Neural crest cell (in vitro differentiated cells): ENCODE data around the gene RUFY4. TPM values are rescaled to one million over a fixed set of nuclear protein-coding genes. Genes with fewer than 3 reads are reported as not detected.
"Not testable (repeated sequence)": the region's sequence is repeated elsewhere in the genome, so short reads cannot be mapped to it uniquely, and the experiment has no call there.

ENCODE experiments used
- DNase-seq: peaks from one replicate; pipeline ENCODE4 v3.0.0; 2021; ENCODE audit warnings: low read depth, mixed read lengths, low spot score
- H3K27ac Mint-ChIP-seq: one replicate; pipeline ENCODE4 v1.8.0; 2021; ENCODE audit warnings: mild to moderate bottlenecking, mixed read lengths; ENCODE audit not compliant: unreplicated experiment
- H3K27me3 Mint-ChIP-seq: 2 replicates; pipeline ENCODE4 v1.8.0; 2021; ENCODE audit warnings: low read depth, mild to moderate bottlenecking, mixed read lengths
- H3K36me3 Mint-ChIP-seq: 2 replicates; pipeline ENCODE4 v1.8.0; 2021; ENCODE audit warnings: low read depth, mild to moderate bottlenecking, mixed read lengths
- H3K4me1 Mint-ChIP-seq: 2 replicates; pipeline ENCODE4 v1.8.0; 2021; ENCODE audit warnings: mixed read lengths
- H3K4me3 Mint-ChIP-seq: one replicate; pipeline ENCODE4 v1.8.0; 2021; ENCODE audit warnings: mild to moderate bottlenecking, mixed read lengths
- H3K9me3 Mint-ChIP-seq: 2 replicates; pipeline ENCODE4 v1.8.0; 2021; ENCODE audit warnings: mixed read lengths
- CTCF ChIP-seq: fragments of 200-600 bp; sonication (generic); conservative IDR thresholded peaks from 2 replicates; pipeline ENCODE4 v1.5.0; 2021; ENCODE audit warnings: antibody characterized with exemption, mild to moderate bottlenecking
- total RNA-seq: library from RNA; stranded (reverse); gene quantifications from 2 replicates; pipeline ENCODE4 v1.2.1, GENCODE V29; 2021

RUFY4 gene
- total RNA-seq, 1 donor from 2014 or later: not detected

GRCh38 chr2:218039171-218039570 lies 29.9 kb upstream of the RUFY4 start:
- no peaks in the 10 kb centered on the region for H3K36me3 Mint-ChIP-seq
- no peak overlapping the region for H3K27ac Mint-ChIP-seq
- H3K9me3 Mint-ChIP-seq: peaks cover 2% of the 10 kb centered on the region
- no peak overlapping the region for H3K4me3 Mint-ChIP-seq
- TF ChIP-seq CTCF: no peak
- H3K27me3 Mint-ChIP-seq: peaks cover 59% of the 10 kb centered on the region
- peaks cover 6% of the 10 kb centered on the region for H3K4me1 Mint-ChIP-seq
- no peak for DNase-seq

GRCh38 chr2:218040883-218041282 lies 28.2 kb upstream of the RUFY4 start:
- Mint-ChIP-seq H3K9me3 (peaks cover 2% of the 10 kb centered on the region), H3K4me3 (no peak overlapping the region), H3K27ac (no peak overlapping the region), H3K27me3 (peaks cover 51% of the 10 kb centered on the region), H3K36me3 (no peaks in the 10 kb centered on the region), H3K4me1 (no peaks in the 10 kb centered on the region)
- TF ChIP-seq CTCF: no peak
- DNase-seq: no peak

GRCh38 chr2:218041302-218042168 lies 27.5 kb upstream of the RUFY4 start:
- H3K4me1 Mint-ChIP-seq: no peaks in the 10 kb centered on the region
- TF ChIP-seq CTCF: no peak
- H3K9me3 Mint-ChIP-seq: peaks cover 2% of the 10 kb centered on the region
- DNase-seq: no peak
- H3K27me3 Mint-ChIP-seq: peaks cover 50% of the 10 kb centered on the region
- no peaks in the 10 kb centered on the region for H3K36me3 Mint-ChIP-seq
- H3K4me3 Mint-ChIP-seq: no peak overlapping the region
- H3K27ac Mint-ChIP-seq: no peak overlapping the region

- no peak for TF ChIP-seq CTCF
- Mint-ChIP-seq H3K27me3 (peaks cover 36% of the 10 kb centered on the region), H3K27ac (no peak overlapping the region), H3K4me3 (no peak overlapping the region), H3K9me3 (peaks cover 2% of the 10 kb centered on the region), H3K4me1 (no peaks in the 10 kb centered on the region), H3K36me3 (no peaks in the 10 kb centered on the region)
- DNase-seq: no peak
Observed at GRCh38 chr2:218043100-218043499, 26.0 kb upstream of the RUFY4 start.

- no peak for DNase-seq
- peaks cover 33% of the 10 kb centered on the region for H3K27me3 Mint-ChIP-seq
- H3K27ac Mint-ChIP-seq: no peak overlapping the region
- no peak overlapping the region for H3K4me3 Mint-ChIP-seq
- H3K9me3 Mint-ChIP-seq: peaks cover 2% of the 10 kb centered on the region
- no peaks in the 10 kb centered on the region for H3K36me3 Mint-ChIP-seq
- H3K4me1 Mint-ChIP-seq: no peaks in the 10 kb centered on the region
- TF ChIP-seq CTCF: no peak
Observed at GRCh38 chr2:218043701-218044109, 25.3 kb upstream of the RUFY4 start.

- H3K36me3 Mint-ChIP-seq, DNase-seq, H3K4me3 Mint-ChIP-seq, H3K4me1 Mint-ChIP-seq, H3K9me3 Mint-ChIP-seq, H3K27ac Mint-ChIP-seq: not testable (repeated sequence)
- peaks cover 25% of the 10 kb centered on the region for H3K27me3 Mint-ChIP-seq
Observed at GRCh38 chr2:218044599-218044998, 24.5 kb upstream of the RUFY4 start.
